PC-9 (cell line): ENCODE data around the gene ATP8B3.

ENCODE experiments used
- EZH2 ChIP-seq: fragments of 200-600 bp; sonication (generic); IDR thresholded peaks from 2 replicates; pipeline ENCODE4 v1.8.0; 2017; ENCODE audit warnings: antibody characterized with exemption, low read depth
- TF ChIP-seq, protein P1 (sequence below): fragments of 200-600 bp; sonication (generic); conservative IDR thresholded peaks from 2 replicates; pipeline ENCODE4 v1.6.1; 2017; ENCODE audit warnings: mixed run types, antibody characterized with exemption, mild to moderate bottlenecking, moderate library complexity

DNA sequence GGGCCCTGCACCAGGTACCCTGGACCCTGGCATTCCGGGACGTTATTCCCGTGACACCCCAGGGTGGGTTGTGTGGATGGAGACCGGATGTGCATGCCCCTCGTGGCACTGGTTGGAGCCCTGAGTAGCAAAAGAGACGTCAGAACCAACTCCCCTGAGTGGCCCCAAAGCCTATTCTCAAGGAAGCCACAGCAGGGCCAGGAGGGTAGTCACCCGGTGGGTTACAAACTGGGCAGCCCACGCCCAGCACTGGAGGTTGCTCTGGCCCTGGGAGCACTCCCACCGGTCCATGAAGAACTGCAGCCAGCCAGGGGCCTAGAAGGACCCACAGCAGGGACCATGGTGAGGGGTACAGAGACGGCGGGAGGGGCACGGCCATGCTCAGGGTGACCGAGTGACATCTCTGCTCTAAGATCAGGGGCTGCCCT is 43.8 kb upstream of the ATP8B3 start:
- TF ChIP-seq, protein P1, sequence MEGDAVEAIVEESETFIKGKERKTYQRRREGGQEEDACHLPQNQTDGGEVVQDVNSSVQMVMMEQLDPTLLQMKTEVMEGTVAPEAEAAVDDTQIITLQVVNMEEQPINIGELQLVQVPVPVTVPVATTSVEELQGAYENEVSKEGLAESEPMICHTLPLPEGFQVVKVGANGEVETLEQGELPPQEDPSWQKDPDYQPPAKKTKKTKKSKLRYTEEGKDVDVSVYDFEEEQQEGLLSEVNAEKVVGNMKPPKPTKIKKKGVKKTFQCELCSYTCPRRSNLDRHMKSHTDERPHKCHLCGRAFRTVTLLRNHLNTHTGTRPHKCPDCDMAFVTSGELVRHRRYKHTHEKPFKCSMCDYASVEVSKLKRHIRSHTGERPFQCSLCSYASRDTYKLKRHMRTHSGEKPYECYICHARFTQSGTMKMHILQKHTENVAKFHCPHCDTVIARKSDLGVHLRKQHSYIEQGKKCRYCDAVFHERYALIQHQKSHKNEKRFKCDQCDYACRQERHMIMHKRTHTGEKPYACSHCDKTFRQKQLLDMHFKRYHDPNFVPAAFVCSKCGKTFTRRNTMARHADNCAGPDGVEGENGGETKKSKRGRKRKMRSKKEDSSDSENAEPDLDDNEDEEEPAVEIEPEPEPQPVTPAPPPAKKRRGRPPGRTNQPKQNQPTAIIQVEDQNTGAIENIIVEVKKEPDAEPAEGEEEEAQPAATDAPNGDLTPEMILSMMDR, result no peak
- TF ChIP-seq EZH2, result no peak
